ENCODE data around the gene TUBGCP3. TPM values are rescaled to one million over a fixed set of nuclear protein-coding genes. Genes with fewer than 3 reads are reported as not detected.
"Not testable (repeated sequence)": the region's sequence is repeated elsewhere in the genome, so short reads cannot be mapped to it uniquely, and the experiment has no call there.

TUBGCP3 gene
- total and polyA plus RNA-seq, 5 donors = 9.4 to 21.9 (median 18.6) TPM

- WGBS = 86% methylated on average over 7 of the region's 7 CpGs
- ATAC-seq = no peak
- Histone ChIP-seq H3K27ac (ENCODE audit: low read length) (no peak overlapping the region), H3K9me3 (ENCODE audit: control insufficient read depth, low read length) (no peaks in the 10 kb centered on the region), H3K4me1 (ENCODE audit: control insufficient read depth, insufficient read depth, low read length) (no peaks in the 10 kb centered on the region), H3K4me3 (ENCODE audit: low read length) (no peak overlapping the region), H3K27me3 (ENCODE audit: control insufficient read depth, insufficient read depth) (no peaks in the 10 kb centered on the region)
- no peak for DNase-seq
- intact Hi-C loops (cut with DNase I) = no loop called here
Observed at GRCh38 chr13:112554214-112554850, 33.6 kb downstream of the TUBGCP3 start.

- DNase-seq; H3K4me3 ChIP-seq (ENCODE audit: low read length); H3K27me3 ChIP-seq (ENCODE audit: control insufficient read depth, insufficient read depth); H3K27ac ChIP-seq (ENCODE audit: low read length); ATAC-seq; intact Hi-C loops (cut with DNase I); H3K4me1 ChIP-seq (ENCODE audit: control insufficient read depth, insufficient read depth, low read length); H3K9me3 ChIP-seq (ENCODE audit: control insufficient read depth, low read length): not testable (repeated sequence)
- over 99% methylated on average over 4 of the region's 5 CpGs for WGBS
Observed at GRCh38 chr13:112548975-112549374, 39.0 kb downstream of the TUBGCP3 start.

DNA sequence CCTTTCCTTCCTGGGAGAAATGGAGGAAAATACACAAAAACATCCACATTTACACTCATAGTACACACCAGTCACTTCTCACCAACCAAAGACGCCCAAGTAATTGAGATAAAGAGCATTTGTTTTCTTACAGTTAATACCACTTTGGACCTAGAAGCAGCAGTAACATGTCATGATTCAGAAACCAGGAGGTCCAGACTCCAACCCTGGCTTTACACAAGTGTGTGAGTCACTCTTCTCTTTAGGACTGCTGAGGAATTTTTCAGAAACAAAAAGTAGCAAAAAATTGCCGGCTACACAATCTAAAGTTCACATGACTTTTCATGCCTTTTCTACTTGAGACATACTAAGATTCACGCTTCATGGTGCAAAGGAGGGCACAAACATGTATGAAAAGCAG is 42.1 kb downstream of the TUBGCP3 start:
- H3K27me3 ChIP-seq (ENCODE audit: control insufficient read depth, insufficient read depth) = no peaks in the 10 kb centered on the region
- H3K9me3 ChIP-seq (ENCODE audit: control insufficient read depth, low read length) = no peaks in the 10 kb centered on the region
- intact Hi-C loops (cut with DNase I) = no loop called here
- no peak overlapping the region for H3K4me3 ChIP-seq (ENCODE audit: low read length)
- ATAC-seq = no peak
- no peaks in the 10 kb centered on the region for H3K4me1 ChIP-seq (ENCODE audit: control insufficient read depth, insufficient read depth, low read length)
- WGBS = 88% methylated on average over 3 of the region's 3 CpGs
- no peak overlapping the region for H3K27ac ChIP-seq (ENCODE audit: low read length)
- no peak for DNase-seq

DNA sequence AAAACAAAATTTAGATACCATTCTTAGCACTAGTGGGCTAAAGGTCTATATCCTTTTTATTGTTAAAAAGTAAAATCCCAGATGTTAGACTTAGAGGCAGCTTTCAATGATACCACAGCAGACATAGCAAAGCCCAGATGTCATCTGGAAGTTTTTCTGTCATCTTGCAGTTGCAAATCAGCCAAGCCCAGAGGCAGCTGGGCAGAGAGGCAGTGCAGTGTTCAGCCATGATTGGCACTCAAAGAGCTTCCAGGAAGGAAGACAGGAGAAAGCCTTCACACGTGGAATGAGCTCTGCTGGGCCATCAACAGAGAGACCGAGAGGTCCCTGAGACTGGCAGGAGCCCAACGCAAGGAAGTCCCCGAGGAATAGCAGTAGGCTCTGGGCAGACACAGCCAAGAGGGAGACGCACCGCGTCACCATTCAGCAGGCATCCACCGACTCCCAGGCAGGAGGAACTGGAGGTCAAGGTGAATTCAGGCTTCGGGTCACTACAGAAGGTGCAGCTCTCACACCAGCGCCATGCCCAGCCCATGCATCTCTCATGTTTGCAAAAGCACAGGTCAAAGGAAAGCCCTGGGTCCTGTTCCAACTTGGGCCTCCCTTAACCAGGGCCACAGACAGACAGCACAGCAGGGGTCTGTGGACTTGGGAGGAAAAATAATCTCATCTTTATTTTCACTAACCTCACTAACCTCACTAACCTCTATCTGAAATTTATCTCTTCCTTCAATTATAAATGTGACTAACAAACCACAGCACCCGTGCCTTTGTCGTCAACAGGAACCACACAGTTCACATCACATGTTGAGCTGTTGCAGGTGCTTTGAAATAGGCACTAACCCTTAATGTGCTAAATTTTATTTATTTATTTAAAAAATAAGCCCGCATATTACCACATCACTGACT is 54.9 kb downstream of the TUBGCP3 start:
- 72% methylated on average over 13 of the region's 13 CpGs for WGBS
- no peaks in the 10 kb centered on the region for H3K4me1 ChIP-seq (ENCODE audit: control insufficient read depth, insufficient read depth, low read length)
- no peak overlapping the region for H3K4me3 ChIP-seq (ENCODE audit: low read length)
- H3K9me3 ChIP-seq (ENCODE audit: control insufficient read depth, low read length) = no peaks in the 10 kb centered on the region
- no peak for ATAC-seq
- H3K27ac ChIP-seq (ENCODE audit: low read length) = no peak overlapping the region
- no peak for DNase-seq
- intact Hi-C loops (cut with DNase I) = no loop called here
- H3K27me3 ChIP-seq (ENCODE audit: control insufficient read depth, insufficient read depth) = no peaks in the 10 kb centered on the region

DNA sequence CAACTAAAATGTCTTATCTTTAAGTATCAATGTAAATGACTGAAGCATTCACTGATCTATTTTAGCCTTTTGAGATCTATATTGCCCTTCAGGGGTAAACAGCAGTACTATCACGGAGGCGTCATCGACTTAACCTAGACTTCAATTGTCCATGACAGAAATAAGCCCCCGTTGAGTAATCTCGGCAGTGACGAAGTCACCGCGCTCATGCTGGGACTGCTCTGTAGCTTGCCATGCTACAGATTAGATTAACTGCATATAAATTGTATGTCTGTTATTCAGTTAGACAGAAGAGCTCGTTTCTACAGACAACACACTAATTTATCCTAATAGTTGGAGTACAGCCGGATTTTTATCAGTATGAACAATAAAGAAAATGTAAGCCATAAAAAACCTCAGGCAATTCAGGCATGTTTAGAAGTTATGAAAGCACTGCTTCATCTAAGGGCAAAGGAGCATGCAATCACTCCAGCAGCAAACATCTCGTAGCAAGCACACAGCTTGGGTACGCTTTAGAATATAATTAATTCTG is 56.6 kb downstream of the TUBGCP3 start:
- DNase-seq = no peak
- intact Hi-C loops (cut with DNase I) = no loop called here
- WGBS = 64% methylated on average over 12 of the region's 12 CpGs

GRCh38 chr13:112530861-112531260 is 57.1 kb downstream of the TUBGCP3 start:
- no peak overlapping the region for H3K4me3 ChIP-seq (ENCODE audit: low read length)
- WGBS = 47% methylated on average over 2 of the region's 2 CpGs
- no peak for DNase-seq
- no peaks in the 10 kb centered on the region for H3K27me3 ChIP-seq (ENCODE audit: control insufficient read depth, insufficient read depth)
- intact Hi-C loops (cut with DNase I) = no loop called here
- no peaks in the 10 kb centered on the region for H3K9me3 ChIP-seq (ENCODE audit: control insufficient read depth, low read length)
- H3K27ac ChIP-seq (ENCODE audit: low read length) = no peak overlapping the region
- no peaks in the 10 kb centered on the region for H3K4me1 ChIP-seq (ENCODE audit: control insufficient read depth, insufficient read depth, low read length)
- no peak for ATAC-seq

More for the DNA sequence above, 56.6 kb downstream of the TUBGCP3 start:
- H3K4me3 ChIP-seq (ENCODE audit: low read length) = no peak overlapping the region
- no peaks in the 10 kb centered on the region for H3K27me3 ChIP-seq (ENCODE audit: control insufficient read depth, insufficient read depth)
- ATAC-seq = no peak
- H3K9me3 ChIP-seq (ENCODE audit: control insufficient read depth, low read length) = no peaks in the 10 kb centered on the region
- H3K27ac ChIP-seq (ENCODE audit: low read length) = no peak overlapping the region
- no peaks in the 10 kb centered on the region for H3K4me1 ChIP-seq (ENCODE audit: control insufficient read depth, insufficient read depth, low read length)

- no peak for ATAC-seq
- Histone ChIP-seq H3K4me3 (ENCODE audit: low read length) (no peak overlapping the region), H3K4me1 (ENCODE audit: control insufficient read depth, insufficient read depth, low read length) (no peaks in the 10 kb centered on the region), H3K27me3 (ENCODE audit: control insufficient read depth, insufficient read depth) (no peaks in the 10 kb centered on the region), H3K27ac (ENCODE audit: low read length) (no peak overlapping the region), H3K9me3 (ENCODE audit: control insufficient read depth, low read length) (no peaks in the 10 kb centered on the region)
- intact Hi-C loops (cut with DNase I) = no loop called here
- WGBS = 91% methylated on average over 8 of the region's 8 CpGs
- no peak for DNase-seq
Observed at GRCh38 chr13:112529216-112529615, 58.7 kb downstream of the TUBGCP3 start.

- intact Hi-C loops (cut with DNase I) = no loop called here
- DNase-seq (no peak), ATAC-seq (no peak)
- Histone ChIP-seq H3K9me3 (ENCODE audit: control insufficient read depth, low read length) (no peaks in the 10 kb centered on the region), H3K4me3 (ENCODE audit: low read length) (no peak overlapping the region), H3K27me3 (ENCODE audit: control insufficient read depth, insufficient read depth) (no peaks in the 10 kb centered on the region), H3K27ac (ENCODE audit: low read length) (no peak overlapping the region), H3K4me1 (ENCODE audit: control insufficient read depth, insufficient read depth, low read length) (no peaks in the 10 kb centered on the region)
- 98% methylated on average over 9 of the region's 9 CpGs for WGBS
Observed at GRCh38 chr13:112526146-112526853, 61.7 kb downstream of the TUBGCP3 start.

- Histone ChIP-seq H3K9me3 (ENCODE audit: control insufficient read depth, low read length) (no peaks in the 10 kb centered on the region), H3K27ac (ENCODE audit: low read length) (no peak overlapping the region), H3K27me3 (ENCODE audit: control insufficient read depth, insufficient read depth) (no peaks in the 10 kb centered on the region), H3K4me3 (ENCODE audit: low read length) (no peak overlapping the region), H3K4me1 (ENCODE audit: control insufficient read depth, insufficient read depth, low read length) (no peaks in the 10 kb centered on the region)
- intact Hi-C loops (cut with DNase I) = no loop called here
- no peak for ATAC-seq
- 94% methylated on average over 7 of the region's 7 CpGs for WGBS
- no peak for DNase-seq
Observed at GRCh38 chr13:112525356-112525945, 62.5 kb downstream of the TUBGCP3 start.

GRCh38 chr13:112522578-112522977 is 65.4 kb downstream of the TUBGCP3 start:
- H3K4me3 ChIP-seq (ENCODE audit: low read length) = no peak overlapping the region
- no peaks in the 10 kb centered on the region for H3K27me3 ChIP-seq (ENCODE audit: control insufficient read depth, insufficient read depth)
- no peaks in the 10 kb centered on the region for H3K9me3 ChIP-seq (ENCODE audit: control insufficient read depth, low read length)
- WGBS = 94% methylated on average over 5 of the region's 5 CpGs
- H3K27ac ChIP-seq (ENCODE audit: low read length) = no peak overlapping the region
- ATAC-seq (no peak), DNase-seq (no peak)
- intact Hi-C loops (cut with DNase I) = no loop called here
- H3K4me1 ChIP-seq (ENCODE audit: control insufficient read depth, insufficient read depth, low read length) = no peaks in the 10 kb centered on the region
